HG03521 (cell line): ENCODE measurements around the gene BICD1.

Experiments used
- ATAC-seq: cut with Tn5 transposase; IDR thresholded peaks from one replicate; pipeline ENCODE4 v1.9.1; 2021; ENCODE audit warnings: mild to moderate bottlenecking, moderate library complexity; ENCODE audit not compliant: unreplicated experiment

BICD1 gene

DNA sequence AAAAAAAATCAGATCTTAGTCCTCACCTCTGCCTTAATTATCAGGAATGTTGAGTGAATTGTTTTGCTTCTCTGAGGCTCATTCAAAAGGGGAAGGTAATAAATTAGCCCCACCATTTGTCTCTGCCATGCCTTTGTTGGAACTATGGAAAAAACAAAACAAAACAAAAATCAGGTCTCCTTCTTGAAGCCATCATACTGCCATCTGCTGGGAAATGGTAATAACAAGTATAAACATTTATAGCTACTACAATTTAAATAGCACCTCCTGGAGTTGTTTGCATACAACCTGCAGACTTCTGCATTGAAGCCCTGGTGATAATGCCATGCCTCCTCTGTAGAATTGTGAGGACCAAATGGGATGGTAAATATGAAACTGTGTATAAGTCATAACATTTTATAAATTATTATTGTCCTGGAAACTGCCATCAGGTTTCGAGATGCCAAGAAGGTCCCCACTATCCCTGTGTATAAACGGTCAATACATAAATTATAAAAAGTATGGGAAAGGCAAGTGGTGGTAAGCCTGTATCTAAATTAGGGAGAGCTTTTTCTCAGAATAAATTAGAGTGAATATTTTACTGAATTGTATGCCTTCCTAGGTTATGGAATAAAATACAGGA is 205.5 kb downstream of the BICD1 start:
- ATAC-seq = no peak

DNA sequence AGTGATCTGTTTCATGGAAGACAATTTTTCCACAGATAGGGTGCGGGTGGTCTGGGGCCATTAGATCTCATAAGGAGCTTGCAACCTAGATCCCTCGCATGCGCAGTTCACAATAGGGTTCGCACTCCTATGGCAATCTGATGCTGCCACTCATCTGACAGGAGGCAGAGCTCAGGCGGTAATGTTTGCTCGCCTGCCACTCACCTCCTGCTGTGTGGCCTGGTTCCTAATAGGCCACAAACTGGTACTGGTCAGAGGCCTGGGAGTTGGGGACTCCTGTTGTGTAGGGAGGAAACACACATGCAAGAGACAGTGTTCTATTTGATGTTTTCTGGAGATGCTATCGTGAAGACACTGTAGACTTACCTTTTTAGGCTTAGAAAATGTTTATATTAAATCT is 215.7 kb downstream of the BICD1 start:
- no peak for ATAC-seq

DNA sequence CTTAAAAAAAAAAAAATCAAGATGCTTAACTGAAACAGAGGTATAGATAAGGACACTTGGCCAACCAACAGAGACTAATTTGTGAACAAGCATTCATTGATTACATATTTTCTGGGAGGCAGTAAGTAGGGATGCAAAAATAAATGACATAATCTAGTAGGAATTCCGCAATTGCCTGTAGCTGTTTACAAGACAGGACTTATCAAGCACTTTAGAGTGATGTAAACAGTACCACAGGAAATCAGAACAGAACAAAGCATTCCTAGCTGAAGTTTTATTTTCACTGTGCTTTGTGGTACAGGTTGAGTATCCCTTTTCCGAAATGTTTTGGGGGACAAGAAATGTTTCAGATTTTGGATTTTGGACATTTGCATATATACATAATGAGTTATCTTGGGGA is 224.5 kb downstream of the BICD1 start:
- no peak for ATAC-seq

GRCh38 chr12:32332446-32332845 is 225.8 kb downstream of the BICD1 start:
- no peak for ATAC-seq

GRCh38 chr12:32334371-32334777 is 227.7 kb downstream of the BICD1 start:
- no peak for ATAC-seq

DNA sequence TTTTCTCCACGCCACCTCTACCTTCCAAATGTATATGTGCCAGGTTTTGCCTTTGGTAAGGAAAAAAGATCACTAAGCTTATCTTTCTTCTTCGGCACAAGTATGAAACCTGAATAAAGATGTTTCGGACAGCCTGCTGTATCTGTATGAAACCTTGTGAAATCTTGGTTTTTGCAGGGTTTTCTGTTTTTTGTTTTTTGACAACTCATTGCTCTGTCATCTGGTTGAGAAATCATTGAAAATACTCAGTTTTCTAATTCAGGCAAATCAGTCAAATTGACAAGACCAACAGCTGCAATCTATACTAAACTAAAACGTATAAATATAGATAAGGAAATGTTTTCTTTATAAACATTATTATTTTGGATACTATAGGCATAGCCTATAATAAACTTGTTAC is 229.6 kb downstream of the BICD1 start:
- ATAC-seq = no peak

GRCh38 chr12:32343496-32343895 is 236.8 kb downstream of the BICD1 start:
- ATAC-seq = no peak

DNA sequence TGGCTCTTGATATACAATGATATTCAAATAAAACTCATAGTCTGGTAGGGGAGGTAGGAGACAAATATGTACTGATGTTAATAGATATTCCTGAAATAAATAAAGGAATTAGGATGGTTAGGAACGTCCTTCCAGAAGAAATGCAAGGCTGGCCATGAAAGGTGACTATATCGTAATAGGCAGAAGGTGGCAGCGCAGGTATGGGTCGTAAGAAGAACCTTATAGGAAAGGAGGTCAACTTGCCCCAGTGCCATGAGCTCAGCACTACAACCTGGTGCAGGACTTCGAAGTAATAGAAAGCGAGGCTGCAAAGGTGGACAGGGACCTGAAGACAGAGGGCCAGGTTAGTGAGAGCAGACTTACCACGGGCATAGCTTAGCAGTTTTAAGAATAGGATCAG is 237.4 kb downstream of the BICD1 start:
- no peak for ATAC-seq

DNA sequence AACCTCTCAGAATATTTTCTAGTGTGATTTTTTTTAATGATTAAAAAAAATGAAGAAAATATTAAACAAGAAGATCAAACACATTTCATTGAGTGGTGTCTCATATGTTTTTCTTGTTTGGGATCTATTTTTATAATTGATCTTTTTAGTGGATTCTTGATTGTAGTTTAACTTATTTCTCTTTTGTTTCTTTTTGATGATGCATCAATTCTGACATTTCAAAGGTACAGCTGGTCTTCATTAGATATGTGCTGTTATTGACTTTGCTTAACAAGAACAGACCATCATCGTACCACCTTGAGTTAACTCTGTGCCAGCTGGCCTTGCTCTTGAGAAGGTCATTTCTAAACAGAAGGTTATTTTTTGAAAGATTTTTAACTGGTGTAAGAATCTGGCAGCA is 246.9 kb downstream of the BICD1 start:
- ATAC-seq = no peak

DNA sequence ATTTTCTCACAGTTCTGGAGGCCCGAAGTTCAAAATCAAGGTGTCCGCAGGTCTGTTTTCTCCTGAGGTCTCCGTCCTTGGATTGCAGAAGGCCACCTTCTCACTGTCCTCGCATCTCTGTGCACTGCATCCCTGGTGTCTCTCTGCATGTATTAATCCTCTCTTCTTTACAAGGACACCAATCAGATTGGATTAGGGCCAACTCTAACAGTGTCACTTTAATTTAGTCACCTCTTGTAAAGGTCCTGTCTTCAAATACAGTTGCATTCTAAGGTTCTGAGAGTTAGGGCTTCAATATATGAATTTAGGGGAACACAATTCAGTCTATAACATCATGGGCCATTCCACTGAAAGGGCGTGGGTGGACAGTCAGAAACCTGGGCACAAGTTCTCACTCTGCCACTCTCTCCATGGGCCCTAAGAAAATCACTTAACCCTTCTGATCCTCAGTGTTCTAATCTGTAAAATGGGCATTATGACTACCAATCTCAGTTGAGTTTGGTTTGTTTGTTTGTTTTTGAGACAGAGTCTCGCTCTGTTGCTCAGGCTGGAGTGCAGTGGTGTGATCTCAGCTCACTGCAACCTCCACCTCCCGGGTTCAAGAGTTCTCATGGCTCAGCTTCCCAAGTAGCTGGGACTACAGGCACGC is 251.1 kb downstream of the BICD1 start:
- ATAC-seq = no peak

- ATAC-seq = no peak
Observed at GRCh38 chr12:32360956-32361355, 254.3 kb downstream of the BICD1 start.

DNA sequence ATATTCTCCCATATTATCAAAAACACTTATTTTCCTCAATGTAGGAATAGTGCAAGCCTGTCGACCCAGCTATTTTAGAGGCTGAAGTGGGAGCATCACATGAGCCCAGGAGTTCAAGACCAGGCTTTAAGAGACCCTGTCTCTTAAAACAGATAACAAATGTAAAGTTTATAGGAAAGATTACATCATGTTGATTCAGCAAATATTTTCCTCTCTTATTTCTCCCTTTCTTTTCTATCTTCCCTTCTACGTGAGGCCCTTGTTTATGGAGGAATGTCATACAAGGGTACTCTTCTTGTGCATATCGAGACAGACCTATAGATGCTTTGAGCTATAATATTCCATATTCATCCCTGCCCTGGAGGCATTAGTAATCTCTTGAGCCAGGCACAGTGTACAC is 256.2 kb downstream of the BICD1 start:
- no peak for ATAC-seq

DNA sequence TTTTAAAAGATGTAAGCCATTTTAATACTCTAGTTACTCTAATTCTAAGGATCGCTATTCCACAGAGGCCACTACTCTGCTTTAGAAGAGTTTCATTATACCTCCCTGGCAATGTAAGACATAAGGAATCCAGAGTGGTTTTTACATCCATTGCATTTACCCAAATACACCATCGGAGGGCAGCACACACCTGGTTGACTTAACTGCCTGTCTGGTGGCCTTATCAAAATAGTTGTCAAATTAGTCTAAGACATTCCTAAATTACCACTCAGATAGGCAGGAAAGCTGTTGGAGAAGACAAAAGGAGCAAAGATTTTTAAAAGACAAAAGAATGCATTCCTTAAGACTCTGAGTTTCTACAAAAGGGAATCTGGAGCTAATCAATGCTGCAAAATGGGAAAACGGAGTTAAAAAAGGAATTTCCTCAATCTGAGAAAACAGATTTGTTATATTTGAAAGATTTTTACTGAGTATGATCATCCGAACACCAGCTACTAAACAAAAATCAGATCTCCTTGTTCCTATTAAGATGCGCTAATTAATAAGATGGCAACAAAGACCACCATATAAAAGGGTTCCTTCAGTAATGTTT is 258.9 kb downstream of the BICD1 start:
- no peak for ATAC-seq

DNA sequence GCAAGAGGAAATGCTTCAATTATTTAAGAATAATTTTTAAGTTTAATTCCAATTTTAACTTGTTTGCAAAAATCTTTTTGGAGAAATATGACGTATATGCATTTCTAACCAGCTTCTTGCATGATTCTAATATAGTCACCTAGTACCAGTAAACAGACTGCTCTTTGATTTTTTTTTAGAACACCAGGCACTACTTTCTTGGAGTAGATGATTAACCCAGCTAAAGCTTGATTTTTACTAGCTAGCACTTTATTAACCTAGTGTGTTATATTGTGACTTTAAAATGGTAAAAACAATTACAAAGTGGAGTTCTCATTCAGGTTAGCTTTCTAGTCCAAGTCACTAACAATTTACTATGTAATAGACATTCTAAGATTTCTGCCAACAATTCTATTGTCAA is 260.1 kb downstream of the BICD1 start:
- ATAC-seq = no peak

- no peak for ATAC-seq
Observed at GRCh38 chr12:32367381-32367780, 260.7 kb downstream of the BICD1 start.

GRCh38 chr12:32369202-32369601 is 262.6 kb downstream of the BICD1 start:
- no peak for ATAC-seq

DNA sequence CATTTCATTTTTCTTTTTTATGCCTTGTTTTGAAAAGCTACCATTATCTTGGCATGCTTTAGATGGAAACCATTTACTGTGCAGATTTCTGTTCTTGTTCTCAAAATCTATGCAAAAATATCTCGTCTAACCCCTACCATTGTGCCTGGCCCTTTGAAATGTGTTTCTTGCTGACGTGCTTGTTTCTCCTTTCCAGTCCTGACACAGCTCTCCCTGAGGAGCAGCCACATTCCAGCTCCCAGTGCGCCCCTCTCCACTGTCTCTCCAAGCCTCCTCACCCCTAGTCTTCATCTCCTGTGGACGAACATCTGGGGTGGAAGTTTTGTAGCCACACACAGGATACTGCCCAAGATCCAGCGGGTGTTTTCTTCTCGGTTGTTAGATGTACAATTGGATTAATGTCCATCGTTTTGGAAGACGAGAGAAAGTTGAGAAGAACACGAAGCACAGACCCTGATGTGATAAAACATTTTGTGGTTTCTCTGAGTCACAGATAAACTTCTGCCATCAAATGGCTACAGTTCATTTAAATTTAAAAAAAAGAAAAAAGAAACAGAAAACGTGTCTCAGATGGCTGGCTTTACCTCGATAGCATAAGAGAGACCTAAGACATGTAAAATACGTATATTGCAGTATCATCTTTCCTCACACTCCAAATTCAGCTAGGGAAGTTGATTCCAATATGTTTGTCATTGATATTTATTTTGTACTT is 270.9 kb downstream of the BICD1 start:
- ATAC-seq = no peak

- ATAC-seq = no peak
Observed at GRCh38 chr12:32379213-32379612, 272.6 kb downstream of the BICD1 start.

DNA sequence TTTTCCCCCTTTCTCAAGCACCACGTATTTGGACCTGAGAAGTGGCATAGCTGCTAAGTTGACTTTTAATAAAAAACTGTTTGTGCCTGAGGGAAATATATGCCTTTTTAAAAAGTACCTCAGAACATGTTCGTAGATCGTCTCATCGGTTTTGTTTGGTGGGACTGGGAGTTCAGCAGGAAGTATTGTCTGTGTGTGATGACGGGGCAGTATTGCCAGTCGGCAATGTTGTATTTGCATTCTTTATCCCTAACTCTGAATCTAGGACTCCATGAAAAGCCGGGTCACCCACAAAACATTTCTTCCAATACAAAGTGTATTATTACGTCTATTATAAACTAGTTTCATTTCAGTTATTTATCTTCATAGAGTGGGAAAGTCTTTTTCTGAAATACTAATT is 273.0 kb downstream of the BICD1 start:
- no peak for ATAC-seq

GRCh38 chr12:32382226-32382625 is 275.6 kb downstream of the BICD1 start:
- no peak for ATAC-seq

DNA sequence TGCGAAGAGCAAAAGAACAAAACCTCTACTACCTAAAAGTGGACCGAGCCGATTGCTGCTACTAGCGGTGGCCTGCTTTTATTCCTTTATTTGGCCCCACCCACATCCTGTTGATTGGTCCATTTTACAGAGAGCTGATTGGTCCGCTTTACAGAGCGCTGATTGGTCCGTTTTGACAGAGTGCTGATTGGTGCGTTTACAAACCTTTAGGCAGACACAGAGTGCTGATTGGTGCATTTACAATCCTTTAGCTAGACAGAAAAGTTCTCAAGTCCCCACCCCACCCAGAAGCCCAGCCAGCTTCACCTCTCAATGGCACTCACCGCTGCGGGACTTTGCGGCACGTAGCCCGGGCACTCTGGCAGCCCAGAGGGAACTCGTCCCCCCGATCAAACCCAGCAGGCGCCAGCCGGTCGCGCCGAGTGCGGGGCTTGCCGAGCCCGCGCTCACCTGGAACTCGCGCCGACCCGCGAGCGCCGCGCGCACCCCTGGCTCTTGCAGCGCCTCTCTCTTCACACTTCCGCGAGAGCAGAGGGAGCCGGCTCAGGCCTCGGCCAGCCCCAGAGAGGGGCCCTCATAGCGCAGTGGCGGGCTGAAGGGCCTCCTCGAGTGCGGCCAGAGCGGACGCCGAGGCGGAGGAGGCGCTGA is 284.0 kb downstream of the BICD1 start:
- ATAC-seq = no peak
